Astrocyte of the hippocampus (primary cell): Measurements from ENCODE around the gene MGST2.
A peak's percentile ranks its signal among the peaks of the same experiment; 100 is the strongest.

Source experiments
- DNase-seq: peaks from one replicate; pipeline ENCODE4 v3.0.0; 2011; ENCODE audit warnings: low read depth, low spot score

MGST2 gene

GRCh38 chr4:139643042-139643895 is 22.4 kb upstream of the MGST2 start:
- DNase-seq = no peak

GRCh38 chr4:139645458-139645857 is 20.2 kb upstream of the MGST2 start:
- DNase-seq = no peak

DNA sequence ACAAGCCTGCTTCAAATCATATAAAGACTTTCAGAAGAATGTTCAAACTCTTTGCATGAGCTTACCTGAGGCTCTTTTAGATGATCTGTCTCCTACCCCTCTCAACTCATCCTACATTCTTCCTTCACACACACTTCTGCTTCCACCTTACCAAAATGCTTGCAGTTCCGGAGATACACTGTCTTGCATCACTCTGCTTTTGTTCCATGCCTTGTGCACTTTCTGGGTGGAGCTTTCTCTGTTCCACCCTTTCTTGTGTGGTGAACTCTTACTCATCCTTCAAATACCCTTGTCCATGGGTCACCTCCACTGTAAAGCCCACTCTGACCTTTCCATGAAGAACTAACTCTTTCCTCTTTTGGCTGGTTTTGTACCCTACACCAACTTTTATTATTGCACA is 18.4 kb upstream of the MGST2 start:
- no peak for DNase-seq

- DNase-seq = no peak
These were observed 17.7 kb upstream of the MGST2 start for GRCh38 chr4:139647952-139648351.

GRCh38 chr4:139651282-139652194 is 14.1 kb upstream of the MGST2 start:
- peak; percentile 90 for DNase-seq

- no peak for DNase-seq
These were observed 11.1 kb upstream of the MGST2 start for GRCh38 chr4:139654516-139654915.

DNA sequence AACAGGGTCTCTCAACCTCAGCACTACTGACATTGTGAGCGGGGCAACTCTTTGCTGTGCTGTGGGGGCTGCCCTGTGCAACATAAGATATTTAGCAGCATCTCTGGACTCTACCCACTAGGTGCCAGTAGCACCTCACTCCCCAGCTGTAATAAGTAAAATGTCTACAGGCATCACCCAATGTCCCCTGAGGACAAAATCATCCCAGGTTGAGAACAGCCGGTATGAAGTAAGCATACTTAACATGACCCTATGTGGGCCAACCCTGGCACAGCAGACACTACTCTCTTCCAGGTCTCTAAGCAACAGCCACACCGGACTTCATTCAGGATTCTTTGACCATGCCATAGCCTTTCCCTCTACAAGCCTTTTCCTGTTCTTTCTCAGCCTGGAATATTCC is 10.5 kb upstream of the MGST2 start:
- DNase-seq = peak; percentile 67

DNA sequence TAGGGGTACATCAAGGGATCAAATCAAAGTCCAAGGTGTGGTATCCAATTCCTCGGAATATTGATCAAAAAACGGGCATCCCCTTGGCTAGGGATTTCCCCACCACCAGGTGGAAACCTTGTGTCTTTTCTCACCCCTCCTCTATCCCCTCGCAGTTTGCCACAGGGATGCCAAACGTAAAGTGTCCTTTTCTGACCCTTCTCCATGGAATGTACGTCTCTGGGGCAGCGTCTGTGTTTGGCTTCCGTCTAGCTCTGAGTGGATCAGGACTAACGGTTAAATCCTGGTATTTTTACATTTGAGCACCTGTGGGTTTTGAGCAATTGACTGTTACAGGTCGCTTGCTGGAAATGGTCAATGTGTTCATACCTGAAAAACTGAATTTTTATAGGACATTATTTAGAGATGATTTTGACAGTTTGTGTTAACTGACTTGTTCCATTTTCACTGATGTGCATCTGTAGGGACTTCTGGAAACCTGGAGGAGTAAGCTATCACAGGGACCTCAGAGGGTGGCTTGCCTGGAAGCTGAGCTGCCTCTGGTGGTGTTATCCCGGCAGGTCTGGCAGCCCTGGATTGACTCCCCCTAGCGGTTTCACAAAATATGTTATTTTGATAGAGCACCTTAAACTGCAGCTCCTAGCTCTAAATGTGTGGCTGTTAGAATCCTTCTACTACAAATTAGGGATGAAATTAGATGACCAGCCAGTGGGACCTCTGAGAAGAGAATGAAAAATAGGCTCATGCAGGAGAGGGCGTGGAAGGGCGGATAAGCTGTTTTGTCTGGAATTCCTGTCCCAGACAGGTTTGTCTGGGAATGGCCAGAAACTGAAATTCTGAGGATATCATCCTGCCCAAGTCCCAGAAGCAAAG is 8.8 kb upstream of the MGST2 start:
- DNase-seq = peak; percentile 87

DNA sequence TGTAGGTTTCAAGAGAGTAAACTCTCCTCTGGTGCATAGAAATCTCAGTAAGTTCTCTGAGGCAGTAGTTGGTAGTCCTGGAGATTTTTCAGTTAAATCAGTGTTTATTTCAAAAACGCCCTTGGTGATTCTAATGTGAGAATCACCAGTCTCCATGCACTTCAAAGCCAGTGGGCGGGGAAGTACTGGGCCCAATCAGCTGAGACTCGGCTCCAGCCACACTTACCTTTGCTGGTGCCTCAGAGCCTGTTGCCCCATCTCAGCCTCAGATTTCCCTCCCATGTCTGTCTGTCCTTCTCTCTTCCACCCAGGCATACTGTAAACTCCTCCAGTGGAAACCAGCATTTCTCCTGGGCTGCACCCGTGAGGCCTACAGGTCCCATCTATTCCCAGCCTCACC is 7.4 kb upstream of the MGST2 start:
- peak; percentile 12 for DNase-seq

GRCh38 chr4:139658586-139659382 is 6.8 kb upstream of the MGST2 start:
- DNase-seq = no peak

GRCh38 chr4:139659735-139660424 is 5.7 kb upstream of the MGST2 start:
- no peak for DNase-seq

- no peak for DNase-seq
These were observed 5.0 kb upstream of the MGST2 start for GRCh38 chr4:139660568-139661043.

DNA sequence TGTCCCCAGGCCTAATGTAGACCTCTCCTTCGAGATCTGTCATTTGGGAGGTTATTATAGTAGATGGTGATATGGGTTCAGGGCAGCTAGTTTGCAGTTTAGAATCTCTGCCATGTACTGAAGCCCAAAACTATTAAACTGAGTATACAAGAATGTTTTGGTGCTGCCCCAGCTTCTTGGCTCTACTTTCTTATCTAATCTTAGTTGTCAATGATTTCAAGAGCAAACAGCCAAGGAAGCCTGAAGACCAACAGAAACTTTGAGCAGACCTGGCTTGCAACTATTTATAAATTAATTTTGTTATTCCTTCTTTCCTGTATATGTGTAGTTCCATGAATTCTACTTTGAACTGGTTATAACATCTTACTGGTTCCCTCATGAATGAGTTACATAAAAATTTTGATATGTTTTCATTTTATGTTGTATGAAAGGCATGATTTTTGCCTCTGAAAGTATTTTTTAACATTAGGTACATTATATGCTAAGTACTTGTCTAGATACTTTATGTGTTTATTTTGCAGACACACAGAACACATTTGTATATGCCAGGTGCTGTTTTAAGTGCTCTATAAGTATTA is 2.0 kb upstream of the MGST2 start:
- DNase-seq = no peak

- DNase-seq = no peak
These were observed 1.2 kb upstream of the MGST2 start for GRCh38 chr4:139664442-139664841.

DNA sequence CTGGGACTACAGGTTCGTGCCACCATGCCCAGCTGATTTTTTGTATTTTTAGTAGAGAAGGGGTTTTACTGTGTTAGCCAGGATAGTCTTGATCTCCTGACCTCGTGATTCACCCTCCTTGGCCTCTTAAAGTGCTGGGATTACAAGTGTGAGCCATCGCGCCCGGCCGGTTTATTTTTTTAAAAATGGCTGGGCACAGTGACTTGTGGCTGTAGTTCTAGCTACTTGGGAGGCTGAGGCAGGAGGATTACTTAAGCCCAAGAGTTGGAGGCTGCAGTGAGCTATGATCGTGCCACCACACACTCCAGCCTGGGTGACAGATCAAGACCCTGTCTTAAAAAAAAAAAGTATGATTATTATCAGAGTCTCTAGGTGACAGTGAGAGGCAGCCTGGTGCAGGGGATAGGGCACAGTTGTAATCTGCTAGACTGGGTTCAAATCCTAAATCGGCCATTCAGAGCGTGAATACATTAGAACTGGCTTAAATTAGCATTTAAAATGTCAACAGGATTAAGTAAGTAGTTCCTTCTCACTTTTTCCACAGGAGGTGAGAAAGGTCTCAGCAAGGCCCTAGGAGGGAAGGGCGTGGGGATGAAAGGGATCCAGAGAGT is 435 bp upstream of the MGST2 start:
- DNase-seq = no peak

DNA sequence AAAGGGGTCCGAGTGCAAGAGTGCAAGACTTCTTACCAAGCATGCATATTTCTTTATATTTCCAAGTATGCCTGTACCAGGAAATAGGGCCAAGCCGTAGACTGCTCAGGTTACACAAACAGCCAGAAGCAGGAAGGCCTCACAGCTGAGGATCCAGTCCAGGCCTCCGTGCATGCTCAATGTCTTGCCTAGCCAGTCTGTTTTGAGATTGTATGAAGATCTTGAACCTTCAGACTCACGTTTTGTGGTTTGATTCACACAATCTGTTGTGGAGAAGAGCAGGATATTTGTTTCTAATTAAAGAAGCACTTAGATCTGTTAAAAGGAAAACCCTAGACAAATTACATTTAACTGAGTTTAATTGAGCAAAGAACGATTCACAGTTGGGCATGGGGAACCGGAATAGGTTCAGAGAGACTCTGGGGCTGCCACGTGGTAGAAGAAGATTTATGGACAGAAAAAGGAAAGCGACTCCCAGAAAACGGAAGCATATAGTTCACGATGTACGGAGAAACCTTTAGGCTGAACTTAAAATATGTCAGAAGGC is 1.2 kb downstream of the MGST2 start:
- peak; percentile 62 for DNase-seq

DNA sequence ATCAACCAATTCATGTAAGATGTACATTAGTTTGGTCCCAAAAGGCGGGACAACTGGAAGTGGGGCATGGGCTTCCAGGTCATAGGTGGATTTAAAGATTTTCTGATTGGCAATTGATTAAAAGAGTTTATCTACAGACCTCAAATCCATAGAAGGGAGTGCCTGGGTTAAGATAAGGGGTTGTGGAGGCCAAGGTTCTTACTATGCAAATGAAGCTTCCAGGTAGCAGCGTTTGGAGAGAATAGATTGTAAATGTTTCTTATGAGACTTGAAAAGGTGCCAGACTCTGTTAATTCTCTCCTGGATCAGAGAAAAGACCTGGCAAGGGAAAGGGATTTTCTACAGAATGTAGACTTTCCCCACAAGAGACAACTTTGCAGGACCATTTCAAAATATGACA is 2.4 kb downstream of the MGST2 start:
- no peak for DNase-seq

DNA sequence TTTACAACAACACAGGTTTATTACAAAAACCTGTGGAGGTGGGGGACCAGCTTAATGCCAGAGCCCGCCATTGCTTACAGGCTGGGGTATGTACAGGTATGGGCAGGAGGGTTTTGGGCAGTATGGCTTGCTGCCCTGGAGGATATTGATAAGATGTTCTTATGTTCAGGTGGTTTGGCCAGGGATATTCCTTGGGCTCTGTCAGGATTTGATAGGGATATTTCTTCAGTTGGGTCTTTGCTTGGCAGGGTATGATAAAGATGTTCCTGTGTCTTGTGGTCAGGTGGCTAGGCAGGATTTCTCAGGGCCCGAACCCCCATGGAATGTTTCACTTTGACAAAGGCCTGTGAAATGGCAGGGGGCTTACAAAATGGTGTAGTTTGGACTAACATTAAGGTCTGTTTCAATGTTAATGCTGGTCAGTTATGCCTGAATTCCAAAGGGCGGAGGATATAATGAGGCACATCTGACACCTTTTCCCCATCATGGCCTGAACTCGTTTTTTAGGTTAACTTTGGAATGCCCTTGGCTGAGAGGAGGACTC is 3.1 kb downstream of the MGST2 start:
- DNase-seq = no peak

- no peak for DNase-seq
These were observed 3.7 kb downstream of the MGST2 start for GRCh38 chr4:139669335-139669734.
